Astrocyte of the spinal cord (primary cell): ENCODE measurements around the gene WWOX.

ENCODE experiments used
- DNase-seq: peaks from one replicate; pipeline ENCODE4 v3.0.0; 2011; ENCODE audit warnings: low read depth, low spot score
- H3K4me3 ChIP-seq: 2 replicates; pipeline ENCODE4 v1.5.1; 2011; ENCODE audit warnings: low read depth, mild to moderate bottlenecking, low read length, moderate library complexity
- CTCF ChIP-seq: IDR thresholded peaks from 2 replicates; pipeline ENCODE4 v1.5.1; 2012; ENCODE audit warnings: low read depth, mild to moderate bottlenecking, low read length, inconsistent platforms
- in situ Hi-C: cut with HindIII; loops from 2 replicates; pipeline ENCODE4 v1.10.0; 2017; ENCODE audit warnings: low sequenced_read_pairs

Gene WWOX

GRCh38 chr16:78446992-78447563, 347.6 kb downstream of the WWOX start:
- no peak for TF ChIP-seq CTCF
- no peak for DNase-seq
- in situ Hi-C loops, result no loop called here

GRCh38 chr16:78448658-78449271, 349.3 kb downstream of the WWOX start:
- in situ Hi-C loops, result no loop called here
- TF ChIP-seq CTCF, result no peak
- no peak overlapping the region for H3K4me3 ChIP-seq
- no peak for DNase-seq

More at GRCh38 chr16:78446992-78447563, 347.6 kb downstream of the WWOX start:
- H3K4me3 ChIP-seq, result no peak overlapping the region

GRCh38 chr16:78450255-78450654, 350.8 kb downstream of the WWOX start:
- DNase-seq, result no peak
- H3K4me3 ChIP-seq, result no peak overlapping the region
- TF ChIP-seq CTCF, result no peak
- in situ Hi-C loops, result no loop called here

GRCh38 chr16:78452025-78452555, 352.6 kb downstream of the WWOX start:
- in situ Hi-C loops, result no loop called here
- H3K4me3 ChIP-seq, result no peak overlapping the region
- TF ChIP-seq CTCF, result no peak
- DNase-seq, result no peak

GRCh38 chr16:78455861-78456260, 356.4 kb downstream of the WWOX start:
- in situ Hi-C loops, result no loop called here
- DNase-seq, result no peak
- TF ChIP-seq CTCF, result no peak
- no peak overlapping the region for H3K4me3 ChIP-seq

- in situ Hi-C loops, result no loop called here
- TF ChIP-seq CTCF, result no peak
Measured at GRCh38 chr16:78458588-78458987, 359.1 kb downstream of the WWOX start.

More at GRCh38 chr16:78458588-78458987, 359.1 kb downstream of the WWOX start:
- no peak for DNase-seq
- H3K4me3 ChIP-seq, result no peak overlapping the region
